NOMO-1 (cell line): ENCODE results near the gene DOHH.
A peak's percentile ranks its signal among the peaks of the same experiment; 100 is the strongest.

Experiments
- DNase-seq, 2 experiments: peaks; one replicate each; lab custom pipeline; 2025; ENCODE audit not compliant: unreplicated experiment in 2 of 2; lab: John Stamatoyannopoulos, UW

The DOHH gene

GRCh38 chr19:3479834-3480215 is 20.6 kb downstream of the DOHH start:
- DNase-seq, result no peak

- DNase-seq, result peak; percentile 67 to 72
Measured at GRCh38 chr19:3479177-3479833, 21.2 kb downstream of the DOHH start.

GRCh38 chr19:3478409-3479176 is 21.9 kb downstream of the DOHH start:
- DNase-seq, result no peak

- DNase-seq, result no peak
Measured at GRCh38 chr19:3477951-3478350, 22.5 kb downstream of the DOHH start.

GRCh38 chr19:3477506-3477905 is 23.0 kb downstream of the DOHH start:
- no peak for DNase-seq

- DNase-seq, result no peak
Measured at GRCh38 chr19:3476830-3477229, 23.6 kb downstream of the DOHH start.

- DNase-seq, result no peak
Measured at GRCh38 chr19:3475449-3475848, 25.0 kb downstream of the DOHH start.

GRCh38 chr19:3474614-3475013 is 25.9 kb downstream of the DOHH start:
- DNase-seq, result no peak

GRCh38 chr19:3474010-3474409 is 26.5 kb downstream of the DOHH start:
- DNase-seq, result no peak

GRCh38 chr19:3471954-3472655 is 28.4 kb downstream of the DOHH start:
- DNase-seq, result no peak

- no peak for DNase-seq
Measured at GRCh38 chr19:3470500-3471128, 29.9 kb downstream of the DOHH start.

GRCh38 chr19:3469638-3470499 is 30.6 kb downstream of the DOHH start:
- no peak for DNase-seq

- DNase-seq, result no peak
Measured at GRCh38 chr19:3468211-3468610, 32.3 kb downstream of the DOHH start.

GRCh38 chr19:3467437-3468198 is 32.9 kb downstream of the DOHH start:
- DNase-seq, result no peak

- DNase-seq, result no peak
Measured at GRCh38 chr19:3466635-3467034, 33.8 kb downstream of the DOHH start.

- DNase-seq, result no peak
Measured at GRCh38 chr19:3465552-3465951, 34.9 kb downstream of the DOHH start.

- DNase-seq, result no peak
Measured at GRCh38 chr19:3464587-3465235, 35.8 kb downstream of the DOHH start.

GRCh38 chr19:3463714-3464586 is 36.5 kb downstream of the DOHH start:
- DNase-seq, result no peak
